Measurements from ENCODE around the gene CRISPLD2.

CRISPLD2 gene

GRCh38 chr16:84836967-84837366 lies 17.2 kb downstream of the CRISPLD2 start:
- Histone ChIP-seq H3K27me3 (ENCODE audit: control insufficient read depth in 1 of 2, insufficient read depth in 2 of 2, low read length in 2 of 2) (peaks cover 0 to 4% of the 10 kb centered on the region in 2 donors), H3K9me3 (ENCODE audit: control insufficient read depth in 1 of 2, low read length in 2 of 2) (no peaks in the 10 kb centered on the region), H3K27ac (ENCODE audit: low read depth, low read length) (peak overlapping the region; percentile 39), H3K4me1 (ENCODE audit: control insufficient read depth in 1 of 2, insufficient read depth in 2 of 2, low read length in 2 of 2) (peaks cover 0 to 8% of the 10 kb centered on the region in 2 donors), H3K36me3 (ENCODE audit: control insufficient read depth in 1 of 2, insufficient read depth in 2 of 2, low read length in 2 of 2) (no peaks in the 10 kb centered on the region), H3K9ac (ENCODE audit: low read depth in 1 of 2, low read length in 2 of 2) (no peak overlapping the region), H3K4me3 (ENCODE audit: low read depth in 1 of 2, low read length in 2 of 2) (no peak overlapping the region)

GRCh38 chr16:84838383-84838948 lies 18.7 kb downstream of the CRISPLD2 start:
- peaks cover 0 to 4% of the 10 kb centered on the region in 2 donors for H3K27me3 ChIP-seq (ENCODE audit: control insufficient read depth in 1 of 2, insufficient read depth in 2 of 2, low read length in 2 of 2)

GRCh38 chr16:84839054-84839453 lies 19.3 kb downstream of the CRISPLD2 start:
- no peak overlapping the region for H3K27ac ChIP-seq (ENCODE audit: low read depth, low read length)
- no peaks in the 10 kb centered on the region for H3K9me3 ChIP-seq (ENCODE audit: control insufficient read depth in 1 of 2, low read length in 2 of 2)
- no peaks in the 10 kb centered on the region for H3K36me3 ChIP-seq (ENCODE audit: control insufficient read depth in 1 of 2, insufficient read depth in 2 of 2, low read length in 2 of 2)
- no peak overlapping the region for H3K9ac ChIP-seq (ENCODE audit: low read depth in 1 of 2, low read length in 2 of 2)
- no peak overlapping the region for H3K4me3 ChIP-seq (ENCODE audit: low read depth in 1 of 2, low read length in 2 of 2)
- peaks cover 0 to 4% of the 10 kb centered on the region in 2 donors for H3K27me3 ChIP-seq (ENCODE audit: control insufficient read depth in 1 of 2, insufficient read depth in 2 of 2, low read length in 2 of 2)
- peaks cover 10 to 14% of the 10 kb centered on the region in 2 donors for H3K4me1 ChIP-seq (ENCODE audit: control insufficient read depth in 1 of 2, insufficient read depth in 2 of 2, low read length in 2 of 2)

More at GRCh38 chr16:84838383-84838948, 18.7 kb downstream of the CRISPLD2 start:
- no peak overlapping the region for H3K4me3 ChIP-seq (ENCODE audit: low read depth in 1 of 2, low read length in 2 of 2)
- H3K4me1 ChIP-seq (ENCODE audit: control insufficient read depth in 1 of 2, insufficient read depth in 2 of 2, low read length in 2 of 2): peaks cover 9 to 16% of the 10 kb centered on the region in 2 donors
- H3K27ac ChIP-seq (ENCODE audit: low read depth, low read length): peak overlapping the region; percentile 42
- no peaks in the 10 kb centered on the region for H3K36me3 ChIP-seq (ENCODE audit: control insufficient read depth in 1 of 2, insufficient read depth in 2 of 2, low read length in 2 of 2)
- H3K9ac ChIP-seq (ENCODE audit: low read depth in 1 of 2, low read length in 2 of 2): no peak overlapping the region
- no peaks in the 10 kb centered on the region for H3K9me3 ChIP-seq (ENCODE audit: control insufficient read depth in 1 of 2, low read length in 2 of 2)

GRCh38 chr16:84839956-84840355 lies 20.2 kb downstream of the CRISPLD2 start:
- H3K27ac ChIP-seq (ENCODE audit: low read depth, low read length): no peak overlapping the region
- H3K36me3 ChIP-seq (ENCODE audit: control insufficient read depth in 1 of 2, insufficient read depth in 2 of 2, low read length in 2 of 2): no peaks in the 10 kb centered on the region
- H3K9ac ChIP-seq (ENCODE audit: low read depth in 1 of 2, low read length in 2 of 2): no peak overlapping the region
- H3K27me3 ChIP-seq (ENCODE audit: control insufficient read depth in 1 of 2, insufficient read depth in 2 of 2, low read length in 2 of 2): peaks cover 0 to 4% of the 10 kb centered on the region in 2 donors
- H3K4me1 ChIP-seq (ENCODE audit: control insufficient read depth in 1 of 2, insufficient read depth in 2 of 2, low read length in 2 of 2): peaks cover 9 to 10% of the 10 kb centered on the region in 2 donors
- no peaks in the 10 kb centered on the region for H3K9me3 ChIP-seq (ENCODE audit: control insufficient read depth in 1 of 2, low read length in 2 of 2)
- no peak overlapping the region for H3K4me3 ChIP-seq (ENCODE audit: low read depth in 1 of 2, low read length in 2 of 2)

- Histone ChIP-seq H3K27ac (ENCODE audit: low read depth, low read length) (no peak overlapping the region), H3K9ac (ENCODE audit: low read depth in 1 of 2, low read length in 2 of 2) (no peak overlapping the region), H3K4me1 (ENCODE audit: control insufficient read depth in 1 of 2, insufficient read depth in 2 of 2, low read length in 2 of 2) (peaks cover 9 to 10% of the 10 kb centered on the region in 2 donors), H3K36me3 (ENCODE audit: control insufficient read depth in 1 of 2, insufficient read depth in 2 of 2, low read length in 2 of 2) (no peaks in the 10 kb centered on the region), H3K27me3 (ENCODE audit: control insufficient read depth in 1 of 2, insufficient read depth in 2 of 2, low read length in 2 of 2) (peaks cover 0 to 4% of the 10 kb centered on the region in 2 donors), H3K9me3 (ENCODE audit: control insufficient read depth in 1 of 2, low read length in 2 of 2) (no peaks in the 10 kb centered on the region), H3K4me3 (ENCODE audit: low read depth in 1 of 2, low read length in 2 of 2) (no peak overlapping the region)
Measured at GRCh38 chr16:84840687-84841627, 21.2 kb downstream of the CRISPLD2 start.

- Histone ChIP-seq H3K9me3 (ENCODE audit: control insufficient read depth in 1 of 2, low read length in 2 of 2) (no peaks in the 10 kb centered on the region), H3K27ac (ENCODE audit: low read depth, low read length) (peak overlapping the region; percentile 42), H3K4me3 (ENCODE audit: low read depth in 1 of 2, low read length in 2 of 2) (peak overlapping the region; percentile 53 to 56), H3K27me3 (ENCODE audit: control insufficient read depth in 1 of 2, insufficient read depth in 2 of 2, low read length in 2 of 2) (peaks cover 0 to 4% of the 10 kb centered on the region in 2 donors), H3K9ac (ENCODE audit: low read depth in 1 of 2, low read length in 2 of 2) (peak overlapping the region in 1 of 2 donors; percentile 43), H3K4me1 (ENCODE audit: control insufficient read depth in 1 of 2, insufficient read depth in 2 of 2, low read length in 2 of 2) (peaks cover 9 to 10% of the 10 kb centered on the region in 2 donors), H3K36me3 (ENCODE audit: control insufficient read depth in 1 of 2, insufficient read depth in 2 of 2, low read length in 2 of 2) (no peaks in the 10 kb centered on the region)
Measured at GRCh38 chr16:84841787-84842300, 22.1 kb downstream of the CRISPLD2 start.

- peaks cover 9 to 10% of the 10 kb centered on the region in 2 donors for H3K4me1 ChIP-seq (ENCODE audit: control insufficient read depth in 1 of 2, insufficient read depth in 2 of 2, low read length in 2 of 2)
- H3K27me3 ChIP-seq (ENCODE audit: control insufficient read depth in 1 of 2, insufficient read depth in 2 of 2, low read length in 2 of 2): peaks cover 0 to 4% of the 10 kb centered on the region in 2 donors
- no peaks in the 10 kb centered on the region for H3K36me3 ChIP-seq (ENCODE audit: control insufficient read depth in 1 of 2, insufficient read depth in 2 of 2, low read length in 2 of 2)
- no peaks in the 10 kb centered on the region for H3K9me3 ChIP-seq (ENCODE audit: control insufficient read depth in 1 of 2, low read length in 2 of 2)
- peak overlapping the region in 1 of 2 donors; percentile 33 for H3K9ac ChIP-seq (ENCODE audit: low read depth in 1 of 2, low read length in 2 of 2)
- H3K27ac ChIP-seq (ENCODE audit: low read depth, low read length): no peak overlapping the region
- no peak overlapping the region for H3K4me3 ChIP-seq (ENCODE audit: low read depth in 1 of 2, low read length in 2 of 2)
Measured at GRCh38 chr16:84842516-84843148, 22.8 kb downstream of the CRISPLD2 start.

GRCh38 chr16:84843149-84844048 lies 23.6 kb downstream of the CRISPLD2 start:
- Histone ChIP-seq H3K9me3 (ENCODE audit: control insufficient read depth in 1 of 2, low read length in 2 of 2) (no peaks in the 10 kb centered on the region), H3K4me3 (ENCODE audit: low read depth in 1 of 2, low read length in 2 of 2) (no peak overlapping the region), H3K27me3 (ENCODE audit: control insufficient read depth in 1 of 2, insufficient read depth in 2 of 2, low read length in 2 of 2) (peaks cover 0 to 4% of the 10 kb centered on the region in 2 donors), H3K27ac (ENCODE audit: low read depth, low read length) (no peak overlapping the region), H3K4me1 (ENCODE audit: control insufficient read depth in 1 of 2, insufficient read depth in 2 of 2, low read length in 2 of 2) (peaks cover 9 to 10% of the 10 kb centered on the region in 2 donors), H3K36me3 (ENCODE audit: control insufficient read depth in 1 of 2, insufficient read depth in 2 of 2, low read length in 2 of 2) (no peaks in the 10 kb centered on the region), H3K9ac (ENCODE audit: low read depth in 1 of 2, low read length in 2 of 2) (no peak overlapping the region)

- H3K9ac ChIP-seq (ENCODE audit: low read depth in 1 of 2, low read length in 2 of 2): no peak overlapping the region
- peaks cover 0 to 4% of the 10 kb centered on the region in 2 donors for H3K27me3 ChIP-seq (ENCODE audit: control insufficient read depth in 1 of 2, insufficient read depth in 2 of 2, low read length in 2 of 2)
- H3K4me1 ChIP-seq (ENCODE audit: control insufficient read depth in 1 of 2, insufficient read depth in 2 of 2, low read length in 2 of 2): peaks cover 9 to 10% of the 10 kb centered on the region in 2 donors
- no peak overlapping the region for H3K27ac ChIP-seq (ENCODE audit: low read depth, low read length)
- no peaks in the 10 kb centered on the region for H3K9me3 ChIP-seq (ENCODE audit: control insufficient read depth in 1 of 2, low read length in 2 of 2)
- no peaks in the 10 kb centered on the region for H3K36me3 ChIP-seq (ENCODE audit: control insufficient read depth in 1 of 2, insufficient read depth in 2 of 2, low read length in 2 of 2)
- H3K4me3 ChIP-seq (ENCODE audit: low read depth in 1 of 2, low read length in 2 of 2): no peak overlapping the region
Measured at GRCh38 chr16:84844049-84844350, 24.2 kb downstream of the CRISPLD2 start.

All from duodenal mucosa (tissue), 2 donors.